GM19467 (cell line): ENCODE measurements around the gene MFF.
"Not testable (repeated sequence)": the region's sequence is repeated elsewhere in the genome, so short reads cannot be mapped to it uniquely, and the experiment has no call there.

Experiments
- ATAC-seq: cut with Tn5 transposase; IDR thresholded peaks from one replicate; pipeline ENCODE4 v1.9.1; 2021; ENCODE audit warnings: mild to moderate bottlenecking, moderate library complexity; ENCODE audit not compliant: unreplicated experiment

The MFF gene

GRCh38 chr2:227326783-227327182, 1.7 kb downstream of the MFF start:
- ATAC-seq = no peak

- no peak for ATAC-seq
These were observed 10.7 kb downstream of the MFF start for GRCh38 chr2:227335713-227336112.

- no peak for ATAC-seq
These were observed 12.4 kb downstream of the MFF start for GRCh38 chr2:227337442-227337841.

GRCh38 chr2:227339098-227339599, 14.1 kb downstream of the MFF start:
- ATAC-seq = no peak

GRCh38 chr2:227340106-227340505, 15.1 kb downstream of the MFF start:
- ATAC-seq = no peak

- ATAC-seq = no peak
These were observed 16.5 kb downstream of the MFF start for GRCh38 chr2:227341553-227341952.

GRCh38 chr2:227344231-227344630, 19.2 kb downstream of the MFF start:
- ATAC-seq = no peak

- ATAC-seq = no peak
These were observed 22.1 kb downstream of the MFF start for GRCh38 chr2:227347117-227347516.

GRCh38 chr2:227348324-227348723, 23.3 kb downstream of the MFF start:
- ATAC-seq = no peak

GRCh38 chr2:227349989-227350612, 25.1 kb downstream of the MFF start:
- no peak for ATAC-seq

- ATAC-seq = no peak
These were observed 26.6 kb downstream of the MFF start for GRCh38 chr2:227351639-227352038.

GRCh38 chr2:227360351-227360750, 35.3 kb downstream of the MFF start:
- no peak for ATAC-seq

- ATAC-seq = no peak
These were observed 38.7 kb downstream of the MFF start for GRCh38 chr2:227363756-227364155.

- ATAC-seq = not testable (repeated sequence)
These were observed 39.7 kb downstream of the MFF start for GRCh38 chr2:227364585-227365263.

GRCh38 chr2:227365833-227366232, 40.8 kb downstream of the MFF start:
- ATAC-seq = no peak

- no peak for ATAC-seq
These were observed 41.8 kb downstream of the MFF start for GRCh38 chr2:227366769-227367426.

GRCh38 chr2:227367427-227367795, 42.4 kb downstream of the MFF start:
- ATAC-seq = no peak

GRCh38 chr2:227368574-227368973, 43.5 kb downstream of the MFF start:
- no peak for ATAC-seq

- ATAC-seq = no peak
These were observed 45.0 kb downstream of the MFF start for GRCh38 chr2:227370092-227370491.

- ATAC-seq = no peak
These were observed 45.8 kb downstream of the MFF start for GRCh38 chr2:227370791-227371312.

GRCh38 chr2:227373389-227373788, 48.3 kb downstream of the MFF start:
- ATAC-seq = no peak

- no peak for ATAC-seq
These were observed 49.1 kb downstream of the MFF start for GRCh38 chr2:227374158-227374557.
